Measurements from ENCODE around the gene LYRM9.

GRCh38 chr17:27906623-27907022 lies 13.5 kb upstream of the LYRM9 start:
- TF ChIP-seq SUZ12 (IDR thresholded peaks at IDR 0.05; ENCODE audit: extremely low read depth, insufficient read depth, insufficient read length) (no peak), ZNF274 (IDR thresholded peaks at IDR 0.05; ENCODE audit: low read depth, low read length) (no peak)
